Gastroesophageal sphincter (tissue), 3 donors: Measurements from ENCODE around the gene SKA2.

ENCODE experiments used
- EP300 ChIP-seq: sonication (generic); formaldehyde crosslinking; IDR thresholded peaks from one replicate; pipeline ENCODE4 v1.6.1; 2017; ENCODE audit warnings: antibody characterized with exemption, mild to moderate bottlenecking
- TF ChIP-seq, protein P1 (sequence below), 4 experiments: fragments of 200-600 bp in 2 of 4; fragments of 450-650 bp in 2 of 4; sonication (generic) in 1 of 4; IDR thresholded peaks; one replicate each; pipeline ENCODE4 v1.5.1; 2017 to 2019; ENCODE audit warnings: antibody characterized with exemption in 4 of 4, mild to moderate bottlenecking in 2 of 4, moderate library complexity in 2 of 4

DNA sequence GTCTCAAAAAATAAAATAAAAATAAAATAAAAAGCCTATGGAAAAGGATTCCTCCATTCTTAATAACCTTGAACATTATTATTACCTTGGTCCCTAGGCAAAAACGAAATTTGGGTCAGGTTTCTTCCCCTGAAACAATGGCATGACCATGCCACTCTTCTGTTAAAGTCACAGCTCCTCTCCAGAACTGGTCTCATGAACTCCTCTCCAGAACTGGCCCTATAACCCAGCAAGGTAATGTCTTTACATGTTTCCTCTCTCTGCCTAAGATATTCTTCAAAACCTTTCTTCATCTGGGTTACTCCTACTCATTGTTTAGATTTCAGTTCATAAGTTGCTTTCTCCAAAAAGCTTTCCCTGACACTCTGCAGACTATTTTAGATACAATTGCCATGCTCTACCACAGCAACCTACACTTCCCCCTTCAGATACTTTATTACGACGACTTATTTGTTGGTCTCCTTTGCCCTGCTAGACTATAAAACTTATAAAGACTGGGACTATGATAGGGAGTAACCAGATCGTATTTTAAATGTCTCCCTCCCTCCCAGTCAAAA is 61.8 kb downstream of the SKA2 start:
- TF ChIP-seq, protein P1, sequence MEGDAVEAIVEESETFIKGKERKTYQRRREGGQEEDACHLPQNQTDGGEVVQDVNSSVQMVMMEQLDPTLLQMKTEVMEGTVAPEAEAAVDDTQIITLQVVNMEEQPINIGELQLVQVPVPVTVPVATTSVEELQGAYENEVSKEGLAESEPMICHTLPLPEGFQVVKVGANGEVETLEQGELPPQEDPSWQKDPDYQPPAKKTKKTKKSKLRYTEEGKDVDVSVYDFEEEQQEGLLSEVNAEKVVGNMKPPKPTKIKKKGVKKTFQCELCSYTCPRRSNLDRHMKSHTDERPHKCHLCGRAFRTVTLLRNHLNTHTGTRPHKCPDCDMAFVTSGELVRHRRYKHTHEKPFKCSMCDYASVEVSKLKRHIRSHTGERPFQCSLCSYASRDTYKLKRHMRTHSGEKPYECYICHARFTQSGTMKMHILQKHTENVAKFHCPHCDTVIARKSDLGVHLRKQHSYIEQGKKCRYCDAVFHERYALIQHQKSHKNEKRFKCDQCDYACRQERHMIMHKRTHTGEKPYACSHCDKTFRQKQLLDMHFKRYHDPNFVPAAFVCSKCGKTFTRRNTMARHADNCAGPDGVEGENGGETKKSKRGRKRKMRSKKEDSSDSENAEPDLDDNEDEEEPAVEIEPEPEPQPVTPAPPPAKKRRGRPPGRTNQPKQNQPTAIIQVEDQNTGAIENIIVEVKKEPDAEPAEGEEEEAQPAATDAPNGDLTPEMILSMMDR (IDR thresholded peaks at IDR 0.05) = no peak
- no peak for TF ChIP-seq EP300
